SKM-1 (cell line): ENCODE results near the gene MIGA2.
"Not testable (repeated sequence)": the region's sequence is repeated elsewhere in the genome, so short reads cannot be mapped to it uniquely, and the experiment has no call there.

Source experiments
- DNase-seq: peaks from one replicate; lab custom pipeline; 2025; ENCODE audit not compliant: unreplicated experiment; lab: John Stamatoyannopoulos, UW

Gene MIGA2, protein sequence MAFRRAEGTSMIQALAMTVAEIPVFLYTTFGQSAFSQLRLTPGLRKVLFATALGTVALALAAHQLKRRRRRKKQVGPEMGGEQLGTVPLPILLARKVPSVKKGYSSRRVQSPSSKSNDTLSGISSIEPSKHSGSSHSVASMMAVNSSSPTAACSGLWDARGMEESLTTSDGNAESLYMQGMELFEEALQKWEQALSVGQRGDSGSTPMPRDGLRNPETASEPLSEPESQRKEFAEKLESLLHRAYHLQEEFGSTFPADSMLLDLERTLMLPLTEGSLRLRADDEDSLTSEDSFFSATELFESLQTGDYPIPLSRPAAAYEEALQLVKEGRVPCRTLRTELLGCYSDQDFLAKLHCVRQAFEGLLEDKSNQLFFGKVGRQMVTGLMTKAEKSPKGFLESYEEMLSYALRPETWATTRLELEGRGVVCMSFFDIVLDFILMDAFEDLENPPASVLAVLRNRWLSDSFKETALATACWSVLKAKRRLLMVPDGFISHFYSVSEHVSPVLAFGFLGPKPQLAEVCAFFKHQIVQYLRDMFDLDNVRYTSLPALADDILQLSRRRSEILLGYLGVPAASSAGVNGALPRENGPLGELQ

DNA sequence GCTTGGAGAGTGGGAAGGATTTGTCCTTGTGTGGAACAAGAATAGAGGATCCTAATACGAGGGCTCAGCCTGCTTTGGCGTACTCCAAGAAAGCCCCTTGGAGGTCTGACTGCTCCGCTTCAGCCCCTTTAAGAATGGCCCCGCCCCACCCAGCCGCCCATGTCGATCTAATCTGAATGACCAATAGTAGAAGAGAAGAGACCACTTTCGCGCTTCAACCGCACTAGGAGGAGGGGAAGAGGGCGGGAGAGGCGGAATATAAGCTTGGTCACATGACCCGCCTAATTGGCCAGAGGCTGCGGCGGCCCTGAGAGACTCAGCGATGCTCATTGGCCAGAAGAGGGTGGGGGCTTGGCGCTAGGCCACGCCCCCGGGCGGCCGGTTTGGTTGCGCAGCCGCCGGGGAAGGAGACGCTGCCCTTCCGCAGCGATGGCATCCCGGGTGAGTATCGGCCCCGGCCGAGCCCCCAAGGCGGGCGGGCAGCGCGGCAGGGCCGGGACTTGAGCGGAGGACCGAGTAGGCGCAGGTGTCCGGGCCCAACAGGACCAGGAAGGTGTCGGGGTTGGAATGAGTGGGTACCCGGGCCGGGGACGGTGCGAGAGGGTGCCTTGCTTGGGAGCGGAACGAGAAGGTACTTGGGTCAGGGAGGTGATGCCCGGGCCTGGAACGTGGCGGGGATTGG lies at the start of gene MIGA2:
Gene MIGA2 (plus strand): TSS at position 386 of the 682 bp plus-strand sequence. CDS start 3,969 bp downstream, outside the sequence.
- DNase-seq = peak; percentile 97

DNA sequence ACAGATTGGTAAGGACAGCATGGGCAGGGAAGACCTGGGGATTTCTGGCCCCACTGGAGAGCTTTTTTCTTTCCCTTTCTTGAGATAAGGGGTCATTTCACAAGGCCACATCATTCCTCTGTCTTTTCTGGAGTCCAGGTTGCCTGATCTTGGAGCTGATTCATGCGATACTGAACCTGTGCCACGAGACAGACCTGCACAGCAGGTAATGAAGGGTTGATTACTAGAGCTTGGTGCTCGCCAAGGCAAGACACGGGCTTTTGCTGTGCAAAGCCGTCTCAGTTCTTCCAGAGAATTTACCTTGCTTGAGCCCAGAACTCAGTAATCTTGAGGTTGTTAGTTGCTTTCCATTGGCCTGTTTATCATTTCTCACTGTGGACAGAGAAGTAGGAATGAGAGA lies 49.8 kb upstream of the MIGA2 start:
- DNase-seq = no peak

DNA sequence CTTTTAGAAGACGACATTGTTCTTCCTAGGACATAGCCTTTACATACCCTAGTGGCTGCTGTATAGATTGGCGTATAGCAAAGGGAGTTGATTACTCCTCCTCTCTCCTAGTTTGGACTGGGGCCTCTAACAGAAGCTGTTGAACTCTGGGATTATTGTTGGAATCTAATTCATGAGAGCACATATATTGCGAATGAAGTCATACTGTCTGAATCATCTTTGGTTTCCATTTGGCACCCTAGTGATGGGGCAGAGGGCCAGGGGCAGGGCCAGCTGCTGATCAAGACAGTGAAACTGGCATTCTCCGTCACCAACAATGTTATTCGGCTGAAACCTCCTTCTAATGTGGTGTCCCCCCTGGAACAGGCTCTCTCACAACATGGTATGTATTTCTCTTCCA lies 48.6 kb upstream of the MIGA2 start:
- DNase-seq = no peak

DNA sequence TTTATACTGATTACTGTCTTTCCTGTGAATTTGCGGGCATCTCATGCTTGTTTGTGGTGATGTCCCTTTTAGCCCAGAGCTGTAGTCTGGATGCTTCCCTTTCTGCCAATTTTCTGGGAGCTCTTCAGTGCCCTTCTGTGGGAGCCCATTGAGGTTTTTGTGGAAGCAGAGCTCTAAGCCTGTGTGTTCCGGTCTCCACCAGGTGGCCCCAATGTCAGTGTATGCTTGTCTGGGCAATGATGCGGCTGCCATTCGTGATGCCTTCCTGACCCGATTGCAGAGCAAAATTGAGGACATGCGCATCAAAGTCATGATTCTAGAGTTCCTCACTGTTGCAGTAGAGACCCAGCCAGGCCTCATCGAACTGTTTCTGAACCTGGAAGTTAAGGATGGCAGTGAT lies 43.4 kb upstream of the MIGA2 start:
- no peak for DNase-seq

DNA sequence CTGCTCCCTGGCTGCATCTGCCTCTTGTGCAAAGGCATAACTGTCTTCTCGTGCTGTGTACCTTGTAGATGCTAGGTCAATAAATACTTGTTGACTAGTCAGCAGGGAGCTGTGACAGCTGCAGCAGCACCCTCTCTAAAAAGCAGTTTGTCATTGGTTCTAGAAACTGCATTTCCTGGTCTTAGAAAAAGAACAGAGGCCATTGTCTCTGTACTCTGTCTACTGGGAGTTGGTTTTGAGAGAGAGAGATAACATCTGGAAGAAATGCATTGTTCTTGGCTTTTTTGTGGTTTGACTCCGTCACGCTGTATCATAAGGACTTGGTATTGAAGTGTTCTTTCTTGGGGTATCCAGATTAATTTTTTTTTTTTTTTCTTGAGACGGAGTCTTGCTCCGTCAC lies 40.6 kb upstream of the MIGA2 start:
- no peak for DNase-seq

DNA sequence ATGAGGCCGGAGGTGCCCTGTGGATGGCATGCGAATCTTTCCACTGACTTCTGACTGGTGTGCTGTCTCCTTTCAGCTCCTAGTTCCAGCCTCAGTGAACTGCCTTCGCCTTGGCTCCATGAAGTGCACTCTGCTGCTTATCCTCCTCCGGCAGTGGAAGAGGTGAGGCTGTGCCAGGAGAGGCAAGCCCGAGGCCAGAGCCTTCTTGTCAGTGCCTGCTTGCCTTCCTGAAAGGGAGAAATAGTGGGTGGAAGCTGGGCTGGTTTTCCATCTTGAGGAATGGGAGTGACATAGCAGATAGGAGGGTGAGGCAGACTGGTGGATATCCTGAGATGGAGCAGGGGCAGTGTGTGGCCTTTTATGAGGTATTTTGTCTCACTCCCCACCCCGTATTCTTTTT lies 38.0 kb upstream of the MIGA2 start:
- DNase-seq = no peak

DNA sequence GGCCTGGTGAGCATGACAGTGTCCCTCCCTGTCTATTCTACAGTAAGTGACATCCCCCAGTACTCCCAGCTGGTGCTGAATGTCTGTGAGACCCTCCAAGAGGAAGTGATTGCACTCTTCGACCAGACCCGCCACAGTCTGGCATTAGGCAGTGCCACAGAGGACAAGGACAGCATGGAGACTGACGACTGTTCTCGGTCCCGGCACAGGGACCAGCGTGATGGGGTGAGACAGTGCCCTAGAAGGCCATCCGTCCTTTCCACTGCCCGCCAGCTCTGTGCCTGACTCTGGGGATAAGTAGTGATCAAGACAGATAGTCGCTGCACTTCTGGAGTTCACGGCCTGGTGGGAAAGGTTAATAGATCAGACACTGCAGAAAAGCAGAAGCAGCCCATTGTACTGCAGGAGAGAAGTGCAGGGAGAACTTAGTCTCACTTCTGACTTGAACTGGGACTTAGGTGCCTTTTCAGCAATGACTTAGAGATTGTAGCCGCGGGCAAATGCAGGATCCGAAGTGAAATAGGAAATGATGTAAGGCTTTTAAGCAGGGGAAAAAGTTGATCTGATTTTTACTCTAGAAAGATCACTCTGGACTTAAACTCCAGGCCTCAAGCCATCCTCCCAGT lies 36.7 kb upstream of the MIGA2 start:
- DNase-seq = no peak

DNA sequence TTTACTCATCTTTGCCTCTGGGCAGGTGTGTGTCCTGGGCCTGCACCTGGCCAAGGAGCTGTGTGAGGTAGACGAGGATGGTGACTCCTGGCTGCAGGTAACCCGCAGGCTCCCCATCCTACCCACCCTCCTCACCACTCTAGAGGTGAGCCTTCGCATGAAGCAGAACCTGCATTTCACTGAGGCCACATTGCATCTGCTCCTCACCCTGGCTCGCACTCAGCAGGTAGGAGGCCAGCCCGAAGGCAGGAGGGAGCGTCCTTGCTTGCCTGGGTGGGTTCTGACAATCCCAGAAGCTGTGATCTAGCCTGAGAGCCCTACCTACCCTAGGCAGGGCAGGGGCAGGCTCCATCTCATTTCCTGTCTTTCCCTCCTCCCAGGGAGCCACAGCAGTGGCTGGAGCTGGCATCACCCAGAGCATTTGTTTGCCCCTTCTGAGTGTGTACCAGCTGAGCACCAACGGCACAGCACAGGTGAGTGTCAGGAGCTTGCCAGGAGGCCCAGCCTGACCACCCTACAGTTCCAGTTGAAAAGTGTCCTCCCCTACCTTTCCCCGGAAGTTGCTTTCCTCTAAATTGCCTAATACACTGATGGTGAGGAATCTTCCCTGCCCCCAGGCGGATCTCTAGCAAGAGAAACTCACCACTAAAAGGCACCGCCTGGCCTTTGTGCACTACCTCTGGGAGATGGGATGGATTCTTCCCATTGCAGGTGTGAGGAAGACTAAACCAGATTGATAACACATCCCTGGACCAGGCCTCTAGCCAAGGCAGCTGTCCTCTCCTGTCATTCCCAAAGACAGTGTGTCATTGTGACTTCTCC lies 34.7 kb upstream of the MIGA2 start:
- no peak for DNase-seq

DNA sequence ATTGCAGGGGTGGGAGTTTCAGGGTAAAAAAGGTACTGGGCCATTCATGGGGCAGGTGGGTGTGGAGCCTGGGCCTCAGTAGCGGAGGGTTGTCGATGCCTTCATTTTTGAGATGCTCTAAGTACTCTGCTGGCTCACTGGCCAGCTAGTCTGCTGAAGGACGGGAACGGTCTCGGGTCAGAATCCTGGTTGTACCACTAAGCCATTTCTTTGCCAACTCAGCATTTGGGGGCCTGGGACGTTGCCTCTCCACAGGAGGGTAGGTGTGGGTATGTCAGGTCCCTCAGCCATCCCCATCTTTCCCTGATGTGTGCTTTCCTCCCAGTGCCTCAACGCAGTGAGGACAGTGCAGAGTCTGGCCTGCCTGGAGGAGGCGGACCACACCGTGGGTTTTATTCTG lies 33.4 kb upstream of the MIGA2 start:
- no peak for DNase-seq

DNA sequence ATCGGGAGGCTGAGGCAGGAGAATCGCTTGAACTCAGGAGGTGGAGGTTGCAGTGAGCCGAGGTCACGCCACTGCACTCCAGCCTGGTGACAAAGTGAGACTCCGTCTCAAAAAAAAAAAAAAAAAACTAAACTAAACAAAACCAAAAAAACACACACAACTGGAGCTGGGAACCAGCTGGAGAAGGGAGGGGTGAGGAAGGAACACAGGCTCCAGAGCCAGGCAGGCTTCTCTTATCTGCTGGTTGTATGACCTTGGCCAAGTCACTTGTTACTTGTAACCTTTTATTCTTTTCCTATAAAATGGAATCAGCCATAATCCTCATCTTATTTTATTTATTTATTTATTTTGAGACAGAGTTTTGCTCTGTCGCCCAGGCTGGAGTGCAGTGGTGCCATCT lies 32.3 kb upstream of the MIGA2 start:
- DNase-seq = not testable (repeated sequence)

DNA sequence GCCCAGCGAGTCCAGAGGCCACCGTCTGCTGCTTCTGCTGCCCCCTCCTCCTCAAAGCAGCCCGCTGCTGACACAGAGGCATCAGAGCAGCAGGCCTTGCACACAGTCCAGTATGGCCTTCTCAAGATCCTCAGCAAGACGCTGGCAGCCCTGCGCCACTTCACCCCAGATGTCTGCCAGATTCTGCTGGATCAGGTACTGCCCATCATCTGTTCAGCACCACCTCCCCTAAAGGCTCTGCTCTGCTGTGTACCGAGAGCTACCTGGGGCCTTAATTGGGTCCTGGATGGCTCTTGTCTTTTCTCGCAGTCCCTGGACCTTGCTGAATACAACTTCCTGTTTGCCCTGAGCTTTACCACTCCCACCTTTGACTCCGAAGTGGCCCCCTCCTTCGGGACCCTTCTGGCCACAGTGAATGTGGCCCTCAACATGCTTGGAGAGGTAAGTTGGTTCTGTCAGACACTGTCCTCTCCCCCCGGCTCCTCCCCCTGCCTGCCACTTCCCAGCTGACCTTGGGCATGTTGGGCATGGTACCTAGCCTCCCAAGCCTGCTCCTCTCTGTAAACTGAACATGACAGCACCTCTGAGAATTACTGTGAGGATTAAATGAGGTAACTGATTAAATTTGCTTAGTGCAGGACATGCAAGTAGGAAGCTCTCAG lies 31.0 kb upstream of the MIGA2 start:
- no peak for DNase-seq

DNA sequence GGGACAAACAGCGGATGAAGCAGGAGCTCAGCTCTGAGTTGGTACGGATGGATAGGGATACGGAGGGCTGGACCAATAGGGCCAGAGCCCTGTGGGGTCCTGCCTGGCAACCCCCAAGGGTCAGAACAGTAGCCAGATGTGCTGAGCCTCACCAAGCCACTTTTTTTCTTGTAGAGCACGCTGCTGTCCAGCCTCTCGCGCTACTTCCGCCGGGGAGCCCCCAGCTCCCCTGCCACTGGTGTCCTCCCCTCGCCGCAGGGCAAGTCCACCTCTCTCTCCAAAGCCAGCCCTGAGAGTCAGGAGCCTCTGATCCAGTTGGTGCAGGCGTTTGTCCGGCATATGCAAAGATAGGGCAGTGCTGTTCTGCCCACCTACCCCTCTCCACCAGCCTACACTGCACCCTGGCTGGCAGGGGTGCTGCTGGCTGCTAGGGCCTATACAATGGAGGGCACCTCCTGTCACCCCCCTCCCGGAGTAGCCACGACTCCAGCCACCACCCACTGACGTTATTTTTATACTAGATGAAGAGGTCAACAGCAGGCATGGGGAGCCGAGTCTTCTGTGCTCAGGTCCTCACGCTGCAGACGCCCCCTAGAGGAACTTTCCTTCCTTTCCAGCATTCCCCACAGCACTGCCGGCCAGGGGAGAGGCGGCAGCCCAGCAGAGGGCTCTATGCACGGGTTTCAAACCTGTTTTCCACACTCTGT lies 29.9 kb upstream of the MIGA2 start:
- DNase-seq = peak; percentile 67

DNA sequence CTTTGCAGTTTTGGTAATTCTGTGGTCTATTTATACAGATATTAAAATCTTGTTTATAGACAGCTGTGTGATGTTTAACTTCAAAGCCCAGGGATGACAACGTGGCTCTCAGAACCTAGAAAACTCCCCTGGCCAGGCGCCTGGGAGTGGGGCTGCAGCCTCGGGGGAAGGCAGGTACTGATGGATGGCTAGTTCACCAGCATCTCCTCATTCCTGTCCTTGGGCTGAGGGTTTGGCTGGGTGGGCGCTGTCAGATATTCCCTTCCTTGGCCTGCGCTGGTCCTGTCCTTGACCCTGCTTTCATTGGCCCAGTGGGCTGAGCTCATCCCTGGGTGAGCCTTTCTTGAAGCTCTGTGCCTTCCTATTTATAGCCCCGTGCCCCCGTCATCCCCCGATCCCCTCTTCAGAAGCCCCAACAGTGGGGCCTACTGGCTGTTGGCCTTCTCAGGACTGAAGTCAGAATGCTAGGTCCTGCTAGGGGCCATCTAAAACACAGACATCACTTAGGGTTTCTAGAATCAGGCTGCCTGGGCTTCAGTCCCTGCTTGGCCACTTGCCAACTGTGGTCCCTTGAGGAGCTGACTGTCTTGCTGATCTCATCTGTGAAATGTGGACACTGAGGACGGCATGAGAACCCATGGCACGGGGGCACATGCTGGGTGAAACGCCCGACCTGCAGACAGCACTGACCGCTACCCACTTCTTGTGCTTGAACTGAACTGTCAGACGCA lies 29.2 kb upstream of the MIGA2 start:
- no peak for DNase-seq

DNA sequence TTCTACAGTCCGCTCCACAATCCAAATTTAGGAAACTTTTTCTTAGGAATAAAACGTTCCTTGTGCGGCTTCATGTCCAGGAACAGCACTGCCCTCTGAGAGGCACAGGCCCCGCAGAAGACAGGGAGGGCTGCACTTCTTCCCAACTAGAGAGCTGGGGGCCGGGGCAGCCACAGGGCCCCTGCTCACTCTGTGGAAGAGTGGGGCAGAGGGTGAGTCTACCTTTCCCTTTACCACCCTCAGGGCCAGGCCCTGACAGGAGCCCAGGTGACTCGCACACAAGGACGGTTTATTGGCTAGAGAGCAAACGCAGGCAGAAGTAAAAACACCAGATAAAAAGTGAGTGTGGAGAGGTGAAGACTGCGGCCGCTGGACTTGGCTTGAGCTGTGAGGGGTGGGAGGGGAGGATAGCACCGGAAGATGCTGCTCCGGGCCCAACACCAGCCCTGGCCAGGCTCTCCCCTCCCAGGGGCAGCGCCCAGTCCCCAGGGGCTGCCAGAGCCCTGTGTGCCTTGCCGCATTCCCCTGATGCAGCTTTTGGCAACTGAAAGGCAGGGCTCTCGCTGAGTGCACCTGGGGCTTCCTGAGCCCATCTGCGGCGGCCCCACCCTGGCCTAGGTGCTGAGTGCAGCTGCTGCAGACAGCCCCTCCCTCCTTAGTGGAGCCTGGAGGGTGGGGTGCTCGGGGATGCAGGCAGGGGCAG lies 28.5 kb upstream of the MIGA2 start:
- no peak for DNase-seq

DNA sequence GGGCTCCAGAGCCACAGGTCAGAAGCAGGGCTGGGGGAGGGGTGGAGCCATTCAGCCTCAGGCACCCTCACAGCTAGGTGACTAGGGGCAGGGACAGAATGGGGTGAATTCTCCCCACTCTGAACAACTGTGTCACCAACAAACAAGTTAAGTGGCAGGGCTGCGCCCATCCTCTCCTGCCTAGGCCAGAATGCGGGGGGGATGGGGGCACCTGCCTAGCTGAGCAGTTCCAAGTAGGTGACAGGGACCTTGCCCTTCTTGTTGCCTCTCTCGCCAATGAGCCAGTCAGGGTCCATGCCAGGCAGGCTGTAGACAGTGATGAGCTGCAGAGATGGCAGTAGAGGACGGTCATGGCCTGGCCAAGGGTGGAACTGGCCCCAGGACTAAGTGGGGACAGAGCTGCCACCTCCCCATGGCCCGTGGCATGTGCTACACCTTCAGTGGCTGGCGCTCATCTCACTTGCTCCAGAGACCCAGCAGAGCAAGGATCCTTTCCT lies 27.9 kb upstream of the MIGA2 start:
- DNase-seq = no peak

DNA sequence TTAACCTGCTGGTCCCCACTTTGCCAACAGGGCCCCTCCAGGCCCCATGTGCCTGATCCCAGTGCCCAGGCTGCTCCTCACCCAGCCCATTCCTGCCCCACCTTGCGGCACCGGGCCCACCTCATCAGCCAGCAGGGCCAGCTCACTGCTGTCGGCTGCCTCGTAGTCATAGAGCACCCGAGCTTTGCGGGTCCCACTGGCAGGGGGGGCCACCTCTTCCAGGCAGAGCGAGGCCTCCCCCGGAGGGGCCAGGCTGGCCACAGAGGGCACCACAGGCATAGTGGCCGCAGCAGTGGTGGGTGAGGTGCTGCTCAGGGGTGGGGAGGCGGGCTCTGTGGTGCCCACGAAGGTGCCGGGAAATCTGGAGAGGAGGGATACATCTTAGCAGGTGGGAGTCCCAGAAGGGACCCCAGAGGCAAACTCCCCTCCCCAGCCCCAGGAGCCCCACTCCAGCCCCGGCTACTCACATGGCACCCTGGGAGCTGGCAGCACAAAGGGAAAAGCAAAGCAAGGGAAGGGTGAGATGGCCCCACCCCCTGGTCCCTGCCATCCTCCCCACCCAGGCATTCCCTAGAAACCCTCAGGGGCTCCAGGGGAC lies 27.3 kb upstream of the MIGA2 start:
- DNase-seq = no peak

DNA sequence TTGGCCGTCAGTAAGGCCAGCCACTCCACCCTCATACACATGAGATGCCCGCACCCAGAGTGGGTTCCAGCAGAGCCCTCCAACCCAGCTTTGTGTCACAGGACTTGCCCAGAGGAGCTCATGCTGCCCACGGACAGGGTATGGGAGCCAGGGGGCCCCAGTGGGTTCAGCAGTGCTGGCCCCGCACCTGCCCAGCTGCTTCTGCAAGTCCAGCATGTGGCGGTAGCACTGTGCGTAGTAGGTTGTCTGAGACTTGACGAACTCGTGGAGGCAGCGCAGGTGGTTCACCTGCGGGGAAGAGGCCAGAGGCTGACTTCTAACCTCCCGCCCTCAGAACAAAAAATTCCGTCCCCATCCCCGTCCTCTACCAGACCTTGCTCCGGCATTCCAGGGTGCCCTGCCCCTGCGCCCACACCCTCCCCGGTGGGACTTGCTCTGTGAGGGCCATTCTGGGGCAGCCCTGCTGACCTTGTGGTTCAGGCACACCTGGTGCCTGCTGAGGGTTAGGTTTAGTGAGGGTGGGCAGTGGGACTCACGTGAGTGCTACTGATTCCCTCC lies 26.8 kb upstream of the MIGA2 start:
- no peak for DNase-seq
